Measurements from ENCODE around the gene LMX1B.
"Not testable (repeated sequence)": the region's sequence is repeated elsewhere in the genome, so short reads cannot be mapped to it uniquely, and the experiment has no call there.

Gene LMX1B

DNA sequence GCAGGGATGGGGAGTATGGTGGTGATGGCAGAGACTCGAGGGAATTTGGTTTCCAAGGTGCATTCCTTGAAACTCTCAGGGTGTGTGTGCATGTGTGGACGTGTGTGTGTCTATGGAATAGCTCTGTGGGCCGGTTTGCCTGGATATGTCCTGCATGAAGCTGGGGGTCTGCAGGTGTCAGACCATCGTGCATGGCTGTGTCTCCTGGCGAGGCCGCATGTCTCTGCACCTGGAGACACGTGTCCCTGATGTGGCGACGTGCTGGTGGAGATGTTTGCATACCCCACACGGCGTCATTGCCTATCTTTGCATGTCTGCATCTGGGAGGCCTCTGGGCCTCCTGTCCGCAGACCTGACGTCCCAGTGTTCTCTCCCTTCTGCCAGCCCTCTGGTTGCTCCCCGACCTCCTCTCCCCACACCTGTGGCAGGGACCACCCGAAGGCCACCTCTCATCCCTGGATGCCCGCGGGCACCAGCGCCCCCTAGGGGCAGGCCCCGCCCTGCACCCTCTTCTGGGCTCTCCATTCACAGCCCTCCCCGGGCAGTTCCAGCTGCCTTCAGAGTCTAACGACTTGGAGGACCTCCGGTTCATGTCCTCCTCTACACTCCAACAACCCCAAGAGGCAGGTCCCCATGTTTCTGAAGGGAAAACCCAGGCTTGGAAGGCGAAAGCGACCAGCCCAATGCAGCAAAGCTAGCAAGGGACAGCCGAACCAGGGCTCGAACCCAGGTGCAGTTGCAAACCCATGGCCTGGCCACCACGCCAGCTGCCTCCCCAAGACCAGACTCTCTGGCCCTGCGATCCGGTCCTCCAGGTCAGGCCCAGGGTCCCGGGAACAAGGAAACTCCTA, 88.6 kb downstream of the LMX1B start:
- no peaks in the 10 kb centered on the region for H3K36me3 Mint-ChIP-seq
- no peak overlapping the region for H3K27ac Mint-ChIP-seq
- H3K9me3 Mint-ChIP-seq (ENCODE audit: low read depth) = no peaks in the 10 kb centered on the region
- peaks cover 15% of the 10 kb centered on the region for H3K27me3 Mint-ChIP-seq
- no peak overlapping the region for H3K4me3 Mint-ChIP-seq
- peaks cover 14% of the 10 kb centered on the region for H3K4me1 Mint-ChIP-seq (ENCODE audit: low read depth)

DNA sequence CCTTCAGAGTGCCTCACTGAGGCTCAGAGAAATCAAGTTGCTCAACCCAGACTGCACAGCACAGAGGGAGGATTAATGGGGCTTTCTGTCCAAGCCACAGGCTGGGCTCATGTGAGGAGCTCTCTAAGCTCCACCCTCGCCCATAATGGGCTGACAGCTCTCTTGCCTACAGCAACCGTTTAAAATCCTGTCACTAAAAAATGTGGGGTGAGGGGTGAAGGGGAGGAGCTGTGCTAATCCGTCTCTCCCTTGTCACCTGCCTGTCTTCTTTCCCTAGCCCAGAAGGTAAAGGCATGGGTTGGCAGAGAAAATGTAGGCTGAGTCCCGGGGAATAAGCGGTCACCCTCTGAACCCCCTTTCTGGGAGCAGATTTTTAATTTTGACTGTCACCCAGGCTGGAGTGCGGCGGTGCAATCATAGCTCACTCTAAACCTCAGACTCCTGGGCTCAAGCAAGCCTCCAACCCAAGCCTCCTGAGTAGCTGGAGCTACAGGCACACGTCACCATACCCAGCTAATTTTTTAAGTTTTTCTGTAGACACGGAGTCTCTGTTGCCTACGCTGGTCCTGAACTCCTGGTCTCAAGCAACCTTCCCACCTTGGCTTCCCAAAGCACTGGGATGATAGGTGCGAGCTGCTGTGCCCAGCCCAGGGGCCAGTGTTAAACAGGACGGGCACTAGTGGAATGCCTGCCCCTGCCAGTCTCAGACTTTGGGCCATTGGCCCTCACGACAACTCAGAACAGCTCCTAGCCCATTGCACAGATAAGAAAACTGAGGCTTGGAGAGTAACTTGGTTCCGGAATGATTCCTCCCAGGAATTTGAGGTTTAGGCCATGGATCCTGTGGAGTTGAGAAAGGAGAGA, 89.5 kb downstream of the LMX1B start:
- Mint-ChIP-seq H3K4me3 (no peak overlapping the region), H3K9me3 (ENCODE audit: low read depth) (no peaks in the 10 kb centered on the region), H3K36me3 (no peaks in the 10 kb centered on the region), H3K27me3 (peaks cover 15% of the 10 kb centered on the region), H3K27ac (no peak overlapping the region), H3K4me1 (ENCODE audit: low read depth) (peaks cover 14% of the 10 kb centered on the region)

DNA sequence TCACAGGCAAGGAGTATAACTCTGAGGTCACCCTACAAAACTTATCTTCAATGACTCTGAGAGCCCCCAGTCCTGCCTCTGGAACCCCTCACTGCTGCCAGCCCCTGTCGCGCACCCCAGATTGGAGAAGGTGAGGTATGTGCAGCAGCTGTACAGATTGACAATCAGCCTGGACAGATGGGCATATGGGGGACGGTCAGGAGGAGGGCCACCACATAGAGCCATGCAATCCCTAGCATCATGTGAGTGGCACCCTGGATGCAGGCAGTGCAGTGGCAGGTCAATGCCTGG, 90.1 kb downstream of the LMX1B start:
- Mint-ChIP-seq H3K36me3 (no peaks in the 10 kb centered on the region), H3K27me3 (peaks cover 15% of the 10 kb centered on the region), H3K27ac (no peak overlapping the region), H3K4me3 (no peak overlapping the region), H3K4me1 (ENCODE audit: low read depth) (peaks cover 14% of the 10 kb centered on the region), H3K9me3 (ENCODE audit: low read depth) (no peaks in the 10 kb centered on the region)

DNA sequence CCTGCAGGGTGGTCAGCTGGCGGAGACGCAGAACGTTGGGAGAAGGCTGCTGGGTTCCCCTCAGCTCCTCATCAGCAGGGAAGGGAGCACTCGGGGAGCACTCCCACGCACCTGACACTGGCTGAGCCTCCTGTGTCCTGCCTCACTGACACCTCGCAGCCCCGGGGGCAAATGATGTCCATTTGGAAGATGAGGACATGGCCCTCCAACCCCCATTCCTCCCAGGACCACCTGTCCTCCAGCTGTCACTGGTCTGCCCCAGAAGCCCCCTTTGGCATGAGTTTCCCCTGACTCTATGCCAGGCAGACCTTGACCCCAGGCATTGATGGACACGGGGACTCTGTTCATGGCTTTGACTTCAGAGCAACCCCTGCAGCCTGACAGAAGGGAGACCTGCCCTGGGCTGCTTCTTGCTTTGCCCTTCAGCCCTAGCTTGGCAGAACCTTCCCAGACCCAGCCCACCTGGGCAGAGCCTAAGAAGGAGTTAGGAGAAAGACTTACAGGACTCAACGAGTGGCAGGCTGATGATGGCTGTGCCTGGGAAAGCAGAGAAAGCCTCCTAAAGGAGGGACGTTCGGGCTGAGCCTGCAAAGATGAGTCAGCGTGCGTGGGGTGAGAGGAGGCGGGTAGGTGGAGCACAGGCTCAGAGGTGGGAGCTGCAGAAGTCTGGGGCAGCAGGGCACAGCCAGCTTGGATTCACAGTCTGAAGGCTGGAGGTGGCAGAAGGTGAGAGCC, 90.6 kb downstream of the LMX1B start:
- H3K4me1 Mint-ChIP-seq (ENCODE audit: low read depth) = peaks cover 14% of the 10 kb centered on the region
- no peak overlapping the region for H3K27ac Mint-ChIP-seq
- H3K4me3 Mint-ChIP-seq = peak overlapping the region; percentile 6
- no peaks in the 10 kb centered on the region for H3K36me3 Mint-ChIP-seq
- peaks cover 15% of the 10 kb centered on the region for H3K27me3 Mint-ChIP-seq
- H3K9me3 Mint-ChIP-seq (ENCODE audit: low read depth) = no peaks in the 10 kb centered on the region

DNA sequence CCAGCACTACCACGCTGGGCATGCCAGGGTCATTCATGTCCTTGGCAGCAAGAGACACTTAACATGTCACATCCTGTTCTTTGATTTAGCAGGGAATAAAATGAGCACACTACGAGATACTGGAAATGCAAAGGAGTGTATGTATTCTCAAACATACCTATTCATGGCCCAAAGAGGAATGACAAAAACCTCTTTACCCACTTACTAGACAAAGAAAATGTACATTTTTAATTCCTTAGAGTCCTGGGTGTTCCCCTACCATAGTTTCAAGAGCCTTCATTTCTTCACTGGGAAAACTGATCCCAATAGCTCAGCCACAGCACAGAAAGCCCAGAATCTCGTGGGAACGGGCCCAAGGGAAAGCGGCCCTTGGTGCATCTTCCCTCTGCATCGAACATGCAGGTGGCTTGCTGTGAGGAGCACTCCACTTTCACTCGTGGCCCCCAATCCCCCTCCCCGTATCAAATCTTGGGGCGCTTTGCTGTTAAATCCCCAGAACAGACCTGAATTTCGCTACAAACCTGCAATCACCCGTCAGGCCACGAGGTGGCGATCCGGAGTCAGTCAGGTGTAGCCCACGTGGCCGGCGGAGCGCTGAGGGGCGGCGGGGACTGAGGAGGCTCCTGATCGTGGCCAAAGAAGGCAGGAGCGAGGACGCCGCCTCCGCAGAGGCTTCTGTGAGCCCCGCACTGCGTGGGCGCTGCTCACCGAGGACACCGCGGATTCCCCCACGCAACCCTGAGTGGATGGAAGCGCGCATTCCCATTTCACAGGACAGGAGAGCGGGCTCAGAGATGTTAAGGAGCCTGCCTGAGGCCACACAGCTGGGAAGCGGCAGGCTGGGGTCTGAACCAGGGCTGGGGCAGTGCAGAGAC, 91.4 kb downstream of the LMX1B start:
- Mint-ChIP-seq H3K36me3 (no peaks in the 10 kb centered on the region), H3K4me1 (ENCODE audit: low read depth) (peaks cover 14% of the 10 kb centered on the region), H3K27me3 (peaks cover 15% of the 10 kb centered on the region), H3K4me3 (peak overlapping the region; percentile 9), H3K9me3 (ENCODE audit: low read depth) (no peaks in the 10 kb centered on the region), H3K27ac (no peak overlapping the region)

DNA sequence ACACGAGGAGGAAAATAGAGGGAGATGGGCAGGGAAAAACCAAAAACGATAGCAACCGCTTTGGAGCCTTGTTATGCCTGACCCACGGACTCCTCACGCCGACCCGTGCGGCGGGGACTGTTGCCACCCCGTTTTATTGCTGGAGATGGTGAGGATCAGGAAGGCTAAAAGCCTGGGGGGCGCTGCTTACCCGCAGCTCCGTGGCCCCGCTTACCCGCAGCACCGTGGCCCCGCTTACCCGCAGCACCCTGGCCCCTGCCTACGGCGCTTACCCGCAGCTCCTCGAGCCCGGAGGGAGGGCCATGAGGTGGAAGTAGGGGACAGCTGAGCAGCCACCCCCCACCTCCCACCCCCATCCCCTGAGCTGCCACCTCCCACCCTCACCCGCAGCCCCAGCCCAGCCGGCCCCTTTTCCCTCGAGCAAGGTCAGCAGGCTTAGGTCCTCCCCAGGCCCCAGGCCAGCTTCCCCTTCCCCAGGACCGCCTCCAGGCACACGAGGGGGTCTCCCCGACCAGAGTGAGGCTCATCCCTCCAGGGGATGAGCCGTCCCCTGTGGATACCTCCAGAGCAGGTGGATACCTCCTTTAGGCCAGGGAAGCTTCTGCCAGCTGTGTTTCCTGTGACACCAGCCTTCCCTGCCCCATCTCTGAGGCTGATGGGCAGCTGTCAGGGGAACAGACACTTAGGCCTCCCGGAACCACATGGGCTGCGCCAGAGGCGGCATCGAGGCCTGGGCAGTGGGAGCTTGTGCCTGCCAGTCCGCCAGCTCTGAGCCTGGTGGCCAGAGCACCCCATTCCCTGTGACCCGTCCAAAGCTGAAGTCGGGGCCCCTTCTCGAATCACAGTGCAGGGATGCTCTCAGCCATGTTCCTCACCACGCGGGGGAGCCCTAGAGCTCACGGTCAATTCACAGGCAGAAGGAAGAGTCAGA, 92.3 kb downstream of the LMX1B start:
- Mint-ChIP-seq H3K27ac (no peak overlapping the region), H3K4me3 (no peak overlapping the region), H3K36me3 (no peaks in the 10 kb centered on the region), H3K4me1 (ENCODE audit: low read depth) (peaks cover 14% of the 10 kb centered on the region), H3K9me3 (ENCODE audit: low read depth) (no peaks in the 10 kb centered on the region), H3K27me3 (peaks cover 15% of the 10 kb centered on the region)

DNA sequence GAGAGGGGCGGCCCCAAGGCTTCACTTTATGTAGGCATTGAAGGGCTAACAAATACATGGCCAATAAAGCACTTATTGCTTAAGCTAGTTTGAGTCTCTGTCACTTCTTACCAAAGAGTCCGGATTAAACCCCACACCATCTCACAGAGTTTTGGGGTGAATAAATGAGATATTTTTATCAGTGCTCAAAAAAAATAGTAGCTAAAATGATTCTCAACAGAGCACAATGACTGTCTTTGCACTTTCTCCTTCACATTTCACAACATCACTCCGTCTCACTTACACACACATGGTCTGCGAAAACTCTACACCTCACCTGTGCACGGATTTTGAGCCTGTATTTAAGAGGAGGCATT, 92.9 kb downstream of the LMX1B start:
- Mint-ChIP-seq H3K4me1 (ENCODE audit: low read depth) (peaks cover 14% of the 10 kb centered on the region), H3K9me3 (ENCODE audit: low read depth) (no peaks in the 10 kb centered on the region), H3K27ac (no peak overlapping the region), H3K36me3 (no peaks in the 10 kb centered on the region), H3K4me3 (no peak overlapping the region), H3K27me3 (peaks cover 8% of the 10 kb centered on the region)

DNA sequence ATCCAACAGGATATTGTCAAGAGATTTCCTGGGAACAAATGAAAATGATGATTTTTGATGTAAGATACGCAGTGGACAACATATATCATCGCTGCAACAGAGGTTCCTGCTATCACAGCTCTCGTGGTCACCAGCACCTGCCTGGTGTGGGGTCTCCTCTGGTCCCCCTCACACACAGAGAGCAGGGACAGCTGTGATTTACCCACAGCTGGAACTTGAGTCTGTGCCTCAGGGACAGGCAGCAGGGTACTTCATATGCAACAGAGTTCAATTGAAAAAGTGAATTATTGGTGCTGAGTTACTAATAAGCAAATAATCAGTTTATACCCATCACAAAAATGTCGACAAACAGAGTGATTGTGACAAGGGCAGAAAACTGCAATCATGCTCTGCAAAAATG, 93.4 kb downstream of the LMX1B start:
- Mint-ChIP-seq H3K36me3 (no peaks in the 10 kb centered on the region), H3K27me3 (peaks cover 8% of the 10 kb centered on the region), H3K27ac (no peak overlapping the region), H3K4me1 (ENCODE audit: low read depth) (peaks cover 14% of the 10 kb centered on the region), H3K4me3 (no peak overlapping the region), H3K9me3 (ENCODE audit: low read depth) (no peaks in the 10 kb centered on the region)

DNA sequence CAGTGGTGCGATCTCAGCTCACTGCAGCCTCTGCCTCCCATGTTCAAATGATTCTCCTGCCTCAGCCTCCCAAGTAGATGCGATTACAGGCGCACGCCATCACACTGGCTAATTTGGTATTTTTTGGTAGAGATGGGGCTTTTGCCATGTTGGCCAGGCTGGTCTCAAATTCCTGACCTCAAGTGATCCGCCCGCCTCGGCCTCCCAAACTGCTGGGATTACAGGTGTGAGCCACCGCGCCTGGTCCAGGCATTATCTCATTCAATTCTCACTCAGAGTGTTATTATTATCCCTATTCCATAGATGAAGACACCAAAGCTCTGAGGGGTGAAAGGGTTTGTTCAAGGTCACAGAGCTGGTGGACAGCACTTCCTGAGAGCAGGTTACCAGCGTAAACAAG, 94.0 kb downstream of the LMX1B start:
- not testable (repeated sequence) for H3K36me3 Mint-ChIP-seq; H3K27ac Mint-ChIP-seq; H3K27me3 Mint-ChIP-seq; H3K9me3 Mint-ChIP-seq (ENCODE audit: low read depth); H3K4me3 Mint-ChIP-seq
- H3K4me1 Mint-ChIP-seq (ENCODE audit: low read depth) = peaks cover 14% of the 10 kb centered on the region

DNA sequence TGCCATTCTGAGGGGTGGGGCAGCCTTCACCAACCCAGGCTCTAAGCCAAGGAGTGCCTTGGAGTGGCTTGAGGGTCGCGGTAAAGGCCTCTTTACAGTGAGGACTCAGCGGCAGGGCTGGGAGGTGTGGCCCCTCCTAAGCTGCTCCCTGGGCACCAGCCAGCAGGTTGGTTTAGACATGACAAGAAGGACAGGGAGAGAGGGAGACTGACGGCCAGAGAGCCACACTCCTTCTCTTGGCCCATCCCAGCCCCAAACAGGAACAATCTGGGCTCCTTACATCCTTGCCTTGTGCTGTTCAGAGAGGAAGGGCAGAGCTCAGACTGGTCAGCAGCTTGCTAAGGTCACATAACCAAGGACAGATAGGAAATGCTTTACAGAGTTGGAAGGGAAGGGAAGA, 94.5 kb downstream of the LMX1B start:
- Mint-ChIP-seq H3K9me3 (ENCODE audit: low read depth) (no peaks in the 10 kb centered on the region), H3K27ac (no peak overlapping the region), H3K36me3 (no peaks in the 10 kb centered on the region), H3K4me3 (no peak overlapping the region), H3K27me3 (peaks cover 8% of the 10 kb centered on the region), H3K4me1 (ENCODE audit: low read depth) (peaks cover 14% of the 10 kb centered on the region)

DNA sequence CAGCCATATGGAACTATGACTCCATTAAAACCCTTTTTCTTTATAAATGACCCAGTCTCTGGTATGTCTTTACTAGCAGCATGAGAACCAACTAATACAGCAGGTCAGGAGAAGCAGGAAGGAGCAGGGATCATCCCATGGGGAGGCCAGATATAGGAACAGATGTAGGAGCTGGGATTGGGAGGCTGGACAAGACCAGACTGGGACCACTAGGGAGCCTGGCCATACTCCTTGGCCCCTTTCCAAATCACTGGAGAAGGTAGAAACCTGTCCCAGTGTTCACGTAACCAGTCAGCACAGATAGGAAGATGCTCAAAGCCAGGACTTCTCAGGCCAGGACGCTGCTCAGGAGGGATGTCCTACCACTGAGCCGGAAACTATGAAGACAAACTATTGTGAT, 95.5 kb downstream of the LMX1B start:
- Mint-ChIP-seq H3K4me1 (ENCODE audit: low read depth) (peaks cover 14% of the 10 kb centered on the region), H3K27ac (no peak overlapping the region), H3K36me3 (no peaks in the 10 kb centered on the region), H3K4me3 (no peak overlapping the region), H3K9me3 (ENCODE audit: low read depth) (no peaks in the 10 kb centered on the region), H3K27me3 (peaks cover 3% of the 10 kb centered on the region)

DNA sequence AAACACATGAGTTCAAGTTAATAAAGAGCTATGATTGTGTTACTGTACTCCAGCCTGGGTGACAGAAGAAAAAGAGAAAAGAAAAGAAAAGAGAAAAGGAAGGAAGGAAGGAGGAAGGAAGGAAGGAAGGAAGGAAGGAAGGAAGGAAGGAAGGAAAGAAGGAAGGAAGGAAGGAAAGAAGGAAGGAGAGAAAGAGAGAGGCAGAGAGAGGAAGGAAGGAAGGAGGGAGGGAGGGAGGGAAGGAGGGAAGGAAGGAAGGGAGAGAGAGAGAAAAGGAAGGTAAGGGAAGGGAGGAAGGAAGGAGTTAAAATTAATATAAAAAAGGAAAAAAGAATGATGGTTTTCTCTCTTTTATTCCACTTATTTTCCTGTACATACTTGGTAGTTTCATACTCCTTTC, 101.7 kb downstream of the LMX1B start:
- Mint-ChIP-seq H3K36me3 (no peaks in the 10 kb centered on the region), H3K4me1 (ENCODE audit: low read depth) (peaks cover 18% of the 10 kb centered on the region), H3K27me3 (no peaks in the 10 kb centered on the region), H3K9me3 (ENCODE audit: low read depth) (no peaks in the 10 kb centered on the region), H3K4me3 (no peak overlapping the region), H3K27ac (no peak overlapping the region)

DNA sequence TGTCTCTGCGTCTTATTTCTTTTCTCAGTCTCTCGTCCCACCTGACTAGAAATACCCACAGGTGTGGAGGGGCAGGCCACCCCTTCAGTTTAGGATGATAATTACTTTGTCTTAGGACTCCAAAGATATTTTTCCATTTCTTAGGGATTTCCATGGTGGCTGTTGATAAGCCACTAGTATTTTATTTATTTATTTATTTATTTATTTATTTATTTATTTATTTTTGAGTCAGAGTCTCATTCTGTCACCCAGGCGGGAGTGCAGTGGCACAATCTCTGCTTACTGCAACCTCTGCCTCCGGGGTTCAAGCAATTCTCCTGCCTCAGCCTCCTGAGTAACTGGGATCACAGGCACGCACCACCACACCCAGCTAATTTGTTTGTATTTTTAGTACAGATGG, 103.7 kb downstream of the LMX1B start:
- not testable (repeated sequence) for H3K27me3 Mint-ChIP-seq; H3K9me3 Mint-ChIP-seq (ENCODE audit: low read depth); H3K4me3 Mint-ChIP-seq; H3K36me3 Mint-ChIP-seq; H3K27ac Mint-ChIP-seq
- H3K4me1 Mint-ChIP-seq (ENCODE audit: low read depth) = peaks cover 34% of the 10 kb centered on the region

DNA sequence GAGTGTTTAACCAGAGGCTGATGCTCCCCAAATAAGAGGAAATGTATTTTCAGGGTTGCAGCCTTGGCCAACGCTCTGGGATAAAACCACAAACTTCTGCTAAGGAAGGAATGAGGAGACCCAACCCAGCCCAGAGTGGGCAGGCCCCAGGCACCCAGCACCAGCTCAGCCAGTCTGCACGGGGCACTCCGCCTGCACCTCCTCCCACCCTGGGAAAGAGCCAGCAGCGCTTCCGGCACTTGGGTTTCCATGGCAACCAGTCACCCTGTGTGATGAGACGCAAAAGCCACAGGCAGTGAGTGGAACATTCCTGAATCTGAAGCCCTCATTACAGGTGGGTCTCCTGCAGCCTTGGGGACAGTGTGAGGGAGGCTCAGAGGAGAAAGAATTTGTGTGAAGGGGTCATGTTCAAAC, 105.9 kb downstream of the LMX1B start:
- Mint-ChIP-seq H3K9me3 (ENCODE audit: low read depth) (no peaks in the 10 kb centered on the region), H3K27me3 (no peaks in the 10 kb centered on the region), H3K4me3 (peak overlapping the region; percentile 70), H3K4me1 (ENCODE audit: low read depth) (peaks cover 36% of the 10 kb centered on the region), H3K27ac (peak overlapping the region; percentile 66), H3K36me3 (no peaks in the 10 kb centered on the region)

All from activated naive CD8-positive, alpha-beta T cell (primary cell).